Esophagus muscularis mucosa (tissue), 4 donors: Measurements from ENCODE around the gene STARD5. TPM values are rescaled to one million over a fixed set of nuclear protein-coding genes. Genes with fewer than 3 reads are reported as not detected.
A peak's percentile ranks its signal among the peaks of the same experiment; 100 is the strongest.

Experiments
- DNase-seq: peaks from one replicate; pipeline ENCODE4 v3.0.0-alpha.2; 2017; ENCODE audit errors: extremely low spot score
- H3K27ac ChIP-seq, 4 donors: fragments of 200-600 bp; sonication (generic); replicated peaks in 1 of 4; 1 replicate in 3 of 4; 2 replicates in 1 of 4; pipeline ENCODE4 v1.5.1; 2016 to 2019; ENCODE audit warnings: mild to moderate bottlenecking in 1 of 4
- H3K27me3 ChIP-seq, 4 donors: fragments of 200-600 bp; sonication (generic); one replicate each; pipeline versions ENCODE4 v1.5.1 to v1.6.0; 2016 to 2019
- H3K36me3 ChIP-seq, 4 donors: fragments of 200-600 bp; sonication (generic); one replicate each; pipeline ENCODE4 v1.5.1; 2016 to 2019
- H3K4me1 ChIP-seq, 4 donors: fragments of 200-600 bp; sonication (generic); one replicate each; pipeline ENCODE4 v1.5.1; 2016 to 2019
- H3K4me3 ChIP-seq, 4 donors: fragments of 200-600 bp; sonication (generic); 1 replicate in 2 of 4; 2 replicates in 2 of 4; pipeline ENCODE4 v1.5.1; 2016 to 2019; ENCODE audit warnings: mild to moderate bottlenecking in 4 of 4, moderate library complexity in 1 of 4
- H3K9me3 ChIP-seq, 4 donors: fragments of 200-600 bp; sonication (generic); 1 replicate in 3 of 4; 2 replicates in 1 of 4; pipeline ENCODE4 v1.5.1; 2016 to 2019
- CTCF ChIP-seq, 3 experiments: fragments of 200-600 bp in 2 of 3; fragments of 450-650 bp in 1 of 3; sonication (generic) in 2 of 3; IDR thresholded peaks; one replicate each; pipeline ENCODE4 v1.5.1; 2017 to 2019; ENCODE audit warnings: antibody characterized with exemption in 3 of 3, mild to moderate bottlenecking in 2 of 3, moderate library complexity in 1 of 3
- EP300 ChIP-seq: sonication (generic); formaldehyde crosslinking; IDR thresholded peaks from one replicate; pipeline ENCODE4 v1.6.1; 2017; ENCODE audit warnings: antibody characterized with exemption
- POLR2A ChIP-seq: fragments of 450-650 bp; IDR thresholded peaks from one replicate; pipeline ENCODE4 v1.6.1; 2017; ENCODE audit warnings: antibody characterized with exemption, moderate library complexity, mild to moderate bottlenecking, low read depth
- POLR2AphosphoS5 ChIP-seq, 2 donors: sonication (generic); formaldehyde crosslinking; IDR thresholded peaks; one replicate each; pipeline ENCODE4 v1.6.1; 2017; ENCODE audit warnings: antibody characterized with exemption in 2 of 2
- WGBS: methylation state at CpG from one replicate; pipeline ENCODE4 v1.1.5; 2018; 5-methylcytosine and 5-hydroxymethylcytosine counted together
- intact Hi-C: fragments of 100-400 bp; cut with DNase I; formaldehyde crosslinking; loops from one replicate; pipeline ENCODE4 v1.15.1; 2023
- total RNA-seq, 4 donors: library from RNA; depleted of rRNA; stranded (reverse); fragments of >200 nt; gene quantifications; one replicate each; pipeline versions ENCODE4 v1.1.0 to v1.2.1, GENCODE V29; 2016

The STARD5 gene
- total RNA-seq, 4 donors from 2014 or later = 2.7 to 3.7 (median 3.0) TPM

GRCh38 chr15:81278306-81279029 is 45.5 kb downstream of the STARD5 start:
- Histone ChIP-seq H3K36me3 (peaks cover 0 to 10% (median 8%) of the 10 kb centered on the region in 4 donors), H3K9me3 (peaks cover 0 to 6% (median 6%) of the 10 kb centered on the region in 4 donors), H3K27ac (no peak overlapping the region), H3K27me3 (no peaks in the 10 kb centered on the region), H3K4me3 (no peak overlapping the region), H3K4me1 (peaks cover 3 to 29% (median 23%) of the 10 kb centered on the region in 4 donors)
- DNase-seq = no peak
- intact Hi-C loops = loop anchor here (10.0 kb wide), 1 partner anchor 56 kb away; no protein-coding TSS in a partner anchor
- 90% methylated on average over 6 of the region's 6 CpGs for WGBS
- no peak for TF ChIP-seq POLR2AphosphoS5 (IDR thresholded peaks at IDR 0.05)
- no peak for TF ChIP-seq EP300
- TF ChIP-seq POLR2A = no peak
- TF ChIP-seq CTCF (IDR thresholded peaks at IDR 0.05) = no peak

- no peak for DNase-seq
- H3K27ac ChIP-seq = no peak overlapping the region
- no peak overlapping the region for H3K4me3 ChIP-seq
- intact Hi-C loops = loop anchor here (10.0 kb wide), 1 partner anchor 57 kb away; no protein-coding TSS in a partner anchor
- no peaks in the 10 kb centered on the region for H3K27me3 ChIP-seq
- peaks cover 0 to 6% (median 6%) of the 10 kb centered on the region in 4 donors for H3K9me3 ChIP-seq
- H3K4me1 ChIP-seq = peaks cover 3 to 34% (median 23%) of the 10 kb centered on the region in 4 donors
- 96% methylated on average over 2 of the region's 2 CpGs for WGBS
- H3K36me3 ChIP-seq = peaks cover 0 to 11% (median 7%) of the 10 kb centered on the region in 4 donors
- TF ChIP-seq POLR2A (no peak), CTCF (IDR thresholded peaks at IDR 0.05) (no peak), EP300 (no peak), POLR2AphosphoS5 (IDR thresholded peaks at IDR 0.05) (no peak)
Observed at GRCh38 chr15:81277851-81278250, 46.1 kb downstream of the STARD5 start.

- no peak overlapping the region for H3K27ac ChIP-seq
- peaks cover 3 to 34% (median 26%) of the 10 kb centered on the region in 4 donors for H3K4me1 ChIP-seq
- DNase-seq = no peak
- TF ChIP-seq EP300 = no peak
- 90% methylated on average over 2 of the region's 2 CpGs for WGBS
- intact Hi-C loops = loop anchor here (10.0 kb wide), 1 partner anchor 58 kb away; no protein-coding TSS in a partner anchor
- peaks cover 0 to 6% (median 6%) of the 10 kb centered on the region in 4 donors for H3K9me3 ChIP-seq
- H3K27me3 ChIP-seq = no peaks in the 10 kb centered on the region
- H3K36me3 ChIP-seq = peaks cover 0 to 11% (median under 1%) of the 10 kb centered on the region in 4 donors
- no peak overlapping the region for H3K4me3 ChIP-seq
Observed at GRCh38 chr15:81276967-81277366, 47.0 kb downstream of the STARD5 start.

- Histone ChIP-seq H3K36me3 (peaks cover 0 to 10% (median 0%) of the 10 kb centered on the region in 4 donors), H3K27me3 (no peaks in the 10 kb centered on the region), H3K27ac (peak overlapping the region in 3 of 4 donors; percentile 7 to 18 (median 14)), H3K4me3 (no peak overlapping the region), H3K9me3 (peaks cover 0 to 6% (median 6%) of the 10 kb centered on the region in 4 donors), H3K4me1 (peaks cover 3 to 35% (median 26%) of the 10 kb centered on the region in 4 donors)
- no peak for DNase-seq
- WGBS = 70% methylated on average over 3 of the region's 3 CpGs
- TF ChIP-seq CTCF (IDR thresholded peaks at IDR 0.05) (no peak), POLR2A (no peak), POLR2AphosphoS5 (IDR thresholded peaks at IDR 0.05) (no peak), EP300 (no peak)
- intact Hi-C loops = loop anchor here (1.0 to 10.0 kb wide), 2 partner anchors 59 to 124 kb away; no protein-coding TSS in a partner anchor
Observed at GRCh38 chr15:81275711-81276392, 48.1 kb downstream of the STARD5 start.
